ENCODE results near the gene DNAH1.

Gene DNAH1

DNA sequence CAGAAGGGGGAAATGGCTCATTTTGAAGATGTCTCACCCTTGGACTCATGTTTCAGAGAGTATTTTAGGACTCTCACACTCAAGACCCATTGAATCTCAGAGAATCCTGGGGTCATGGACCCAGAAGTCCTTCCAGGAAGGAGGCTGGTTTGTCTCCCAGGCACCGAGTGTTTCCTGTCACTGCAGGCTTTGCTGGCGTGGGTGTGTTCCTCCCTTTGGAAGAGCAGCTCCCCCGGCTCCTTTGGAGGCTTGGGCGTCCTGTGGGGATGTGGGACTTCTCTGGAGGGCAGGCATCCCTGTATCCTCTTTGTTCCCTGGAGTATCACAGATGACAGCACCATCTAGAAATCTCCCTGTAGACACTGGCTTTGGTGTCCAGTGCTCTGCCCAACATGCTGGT is 40.0 kb downstream of the DNAH1 start:
- TF ChIP-seq, protein P1, sequence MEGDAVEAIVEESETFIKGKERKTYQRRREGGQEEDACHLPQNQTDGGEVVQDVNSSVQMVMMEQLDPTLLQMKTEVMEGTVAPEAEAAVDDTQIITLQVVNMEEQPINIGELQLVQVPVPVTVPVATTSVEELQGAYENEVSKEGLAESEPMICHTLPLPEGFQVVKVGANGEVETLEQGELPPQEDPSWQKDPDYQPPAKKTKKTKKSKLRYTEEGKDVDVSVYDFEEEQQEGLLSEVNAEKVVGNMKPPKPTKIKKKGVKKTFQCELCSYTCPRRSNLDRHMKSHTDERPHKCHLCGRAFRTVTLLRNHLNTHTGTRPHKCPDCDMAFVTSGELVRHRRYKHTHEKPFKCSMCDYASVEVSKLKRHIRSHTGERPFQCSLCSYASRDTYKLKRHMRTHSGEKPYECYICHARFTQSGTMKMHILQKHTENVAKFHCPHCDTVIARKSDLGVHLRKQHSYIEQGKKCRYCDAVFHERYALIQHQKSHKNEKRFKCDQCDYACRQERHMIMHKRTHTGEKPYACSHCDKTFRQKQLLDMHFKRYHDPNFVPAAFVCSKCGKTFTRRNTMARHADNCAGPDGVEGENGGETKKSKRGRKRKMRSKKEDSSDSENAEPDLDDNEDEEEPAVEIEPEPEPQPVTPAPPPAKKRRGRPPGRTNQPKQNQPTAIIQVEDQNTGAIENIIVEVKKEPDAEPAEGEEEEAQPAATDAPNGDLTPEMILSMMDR (IDR thresholded peaks at IDR 0.05; ENCODE audit: low read depth, low read length), result no peak
- DNase-seq (ENCODE audit: extremely low read depth, low read depth), result no peak

DNA sequence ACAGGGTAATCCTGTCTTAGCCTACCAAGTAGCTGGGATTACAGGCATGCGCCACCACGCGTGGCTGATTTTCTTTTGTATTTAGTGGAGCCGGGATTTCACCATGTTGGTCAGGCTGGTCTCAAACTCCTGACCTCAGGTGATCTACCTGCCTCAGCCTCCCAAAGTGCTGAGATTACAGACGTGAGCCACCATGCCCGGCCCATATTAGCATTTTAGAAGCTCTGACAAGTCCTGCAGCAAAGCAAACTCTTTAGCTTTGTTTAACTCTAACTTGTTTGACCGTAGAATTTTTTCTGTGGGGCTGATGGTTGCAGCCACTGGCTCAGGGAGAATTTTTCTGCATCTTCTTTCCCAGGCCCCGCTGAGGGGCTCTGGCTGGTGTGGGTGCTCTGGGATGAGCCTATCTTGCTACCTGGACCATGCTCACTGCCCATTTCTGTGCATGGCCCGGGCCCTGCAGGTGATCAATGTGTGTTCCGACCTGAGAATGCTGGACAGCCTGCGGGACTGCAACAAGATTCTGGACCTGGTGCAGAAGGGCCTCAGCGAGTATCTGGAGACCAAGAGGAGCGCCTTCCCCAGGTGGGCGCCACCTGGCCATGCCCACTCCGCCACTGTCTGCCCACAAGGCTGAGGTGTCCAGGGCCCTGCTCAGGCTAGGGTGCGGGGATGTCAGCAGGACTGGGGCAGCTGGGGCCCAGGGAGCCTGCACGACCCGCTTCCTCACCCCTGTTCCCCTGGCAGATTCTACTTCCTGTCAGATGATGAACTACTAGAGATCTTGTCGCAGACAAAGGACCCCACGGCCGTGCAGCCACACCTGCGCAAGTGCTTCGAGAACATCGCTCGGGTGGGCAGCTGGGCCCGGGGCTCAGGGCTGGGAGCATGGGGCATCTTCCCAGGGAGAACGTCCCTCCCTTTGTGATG is 41.3 kb downstream of the DNAH1 start:
- DNase-seq (ENCODE audit: extremely low read depth, low read depth), result no peak
- TF ChIP-seq, protein P1 (IDR thresholded peaks at IDR 0.05; ENCODE audit: low read depth, low read length), result no peak

DNA sequence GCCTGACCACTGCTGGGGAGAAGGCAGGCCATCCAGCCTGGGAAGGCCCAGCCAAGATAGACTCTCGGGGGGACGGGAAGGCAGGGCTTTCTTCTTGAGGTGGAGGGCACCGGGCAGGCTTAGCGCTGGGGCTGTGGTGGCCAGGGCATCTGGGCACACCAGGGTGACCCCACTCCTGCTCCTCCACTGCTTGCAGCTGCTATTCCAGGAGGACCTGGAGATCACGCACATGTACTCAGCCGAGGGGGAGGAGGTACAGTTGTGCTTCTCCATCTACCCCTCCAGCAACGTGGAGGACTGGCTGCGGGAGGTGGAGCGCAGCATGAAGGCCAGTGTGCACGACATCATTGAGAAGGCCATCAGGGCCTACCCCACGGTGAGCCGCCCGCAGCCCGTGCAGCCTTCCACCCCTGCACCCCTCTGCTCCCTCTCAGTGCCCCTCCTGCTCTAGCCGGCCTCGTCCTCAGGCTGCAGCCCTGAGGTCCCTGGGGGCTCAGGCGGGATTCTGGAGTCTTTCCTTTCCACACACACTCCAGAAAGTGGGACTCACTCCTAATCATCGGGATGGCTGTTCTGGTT is 42.3 kb downstream of the DNAH1 start:
- TF ChIP-seq, protein P1 (IDR thresholded peaks at IDR 0.05; ENCODE audit: low read depth, low read length), result no peak
- no peak for DNase-seq (ENCODE audit: extremely low read depth, low read depth)

DNA sequence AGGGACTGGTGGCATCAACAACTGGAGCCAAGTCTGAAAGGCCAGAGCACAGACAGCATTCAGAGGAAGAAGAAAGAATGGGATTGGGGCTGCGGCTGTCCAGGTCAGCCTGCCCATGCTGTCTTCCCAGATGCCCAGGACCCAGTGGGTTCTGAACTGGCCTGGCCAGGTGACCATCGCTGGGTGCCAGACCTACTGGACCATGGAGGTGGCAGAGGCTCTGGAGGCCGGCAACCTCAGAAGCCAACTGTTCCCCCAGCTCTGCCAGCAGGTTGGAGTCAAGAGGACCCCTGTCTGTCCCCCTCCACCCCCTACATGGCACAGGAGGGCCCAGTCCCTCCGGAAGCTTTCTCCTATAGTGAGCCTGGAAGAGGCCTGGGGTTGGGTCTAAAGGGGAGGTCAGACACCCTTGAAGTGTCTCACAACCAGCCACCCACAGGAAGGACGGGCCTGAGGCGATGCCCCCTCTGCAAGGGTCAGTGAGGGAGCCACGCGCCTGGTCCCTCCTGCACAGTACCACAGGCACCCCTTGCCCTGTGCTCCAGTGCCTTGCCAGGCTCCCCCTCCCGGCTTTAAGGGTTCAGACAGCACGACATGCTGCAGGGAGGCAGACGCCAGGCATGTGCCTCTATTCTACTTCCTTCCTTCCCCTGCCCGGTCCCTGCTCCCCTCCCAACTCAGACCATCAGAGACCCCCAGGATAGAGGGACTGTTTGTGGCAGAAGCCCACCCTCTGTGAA is 43.2 kb downstream of the DNAH1 start:
- DNase-seq (ENCODE audit: extremely low read depth, low read depth), result no peak
- TF ChIP-seq, protein P1 (IDR thresholded peaks at IDR 0.05; ENCODE audit: low read depth, low read length), result no peak

DNA sequence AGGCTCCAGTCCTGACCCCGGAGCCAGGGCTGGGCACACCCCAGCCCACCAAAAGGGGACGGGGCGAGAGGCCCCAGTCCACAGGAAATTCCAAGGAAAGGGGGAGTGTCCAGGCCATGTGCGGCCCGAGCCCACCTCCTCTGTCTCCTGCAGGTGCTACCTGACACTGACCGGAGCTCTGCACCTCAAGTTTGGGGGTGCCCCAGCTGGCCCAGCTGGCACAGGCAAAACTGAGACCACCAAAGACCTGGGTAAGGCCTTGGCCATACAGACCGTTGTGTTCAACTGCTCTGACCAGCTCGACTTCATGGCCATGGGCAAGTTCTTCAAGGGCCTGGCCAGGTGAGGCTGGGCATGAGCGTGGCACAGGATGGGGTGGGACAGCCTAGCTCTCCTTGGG is 44.9 kb downstream of the DNAH1 start:
- TF ChIP-seq, protein P1 (IDR thresholded peaks at IDR 0.05; ENCODE audit: low read depth, low read length), result no peak
- no peak for DNase-seq (ENCODE audit: extremely low read depth, low read depth)

DNA sequence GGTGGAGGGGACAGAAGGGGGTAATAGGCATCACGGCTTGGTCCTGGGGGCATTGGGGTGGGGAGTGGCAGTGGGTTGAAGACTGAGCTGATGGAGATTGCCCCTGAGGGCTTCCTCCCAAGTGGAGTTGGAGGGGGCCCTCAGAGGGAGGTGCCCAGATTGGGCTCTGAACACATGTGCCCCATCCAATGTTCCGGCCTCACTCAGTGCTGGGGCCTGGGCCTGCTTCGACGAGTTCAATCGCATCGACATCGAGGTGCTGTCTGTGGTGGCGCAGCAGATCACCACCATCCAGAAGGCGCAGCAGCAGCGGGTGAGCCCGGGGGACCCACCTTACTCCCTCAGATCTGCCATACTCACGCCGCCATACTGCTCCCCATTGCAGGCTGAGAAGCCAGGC is 45.3 kb downstream of the DNAH1 start:
- DNase-seq (ENCODE audit: extremely low read depth, low read depth), result no peak
- TF ChIP-seq, protein P1 (IDR thresholded peaks at IDR 0.05; ENCODE audit: low read depth, low read length), result no peak

DNA sequence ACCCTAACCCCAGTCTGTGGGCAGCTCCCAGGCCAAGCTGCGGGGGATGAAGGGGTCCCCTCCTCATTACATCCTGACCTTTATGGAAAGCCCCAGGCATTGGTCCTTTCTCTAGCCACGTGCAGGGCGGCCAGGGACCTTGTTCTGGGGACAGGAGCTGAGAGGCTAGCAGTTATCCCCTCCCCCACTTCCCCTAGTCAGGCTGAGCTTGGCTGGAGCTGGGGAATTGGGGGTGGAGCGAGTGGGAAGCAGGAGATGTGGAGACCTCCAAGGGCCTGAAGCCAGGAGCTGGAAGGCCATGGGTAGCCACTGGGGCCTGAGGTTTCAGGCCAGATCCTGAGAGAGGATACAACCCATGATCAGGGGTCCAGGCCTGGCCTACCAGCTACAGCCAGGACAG is 45.8 kb downstream of the DNAH1 start:
- TF ChIP-seq, protein P1 (IDR thresholded peaks at IDR 0.05; ENCODE audit: low read depth, low read length), result no peak
- DNase-seq (ENCODE audit: extremely low read depth, low read depth), result no peak

Measured in AG09319 (cell line).